Measurements from ENCODE around the gene CRIM1. TPM values are rescaled to one million over a fixed set of nuclear protein-coding genes. Genes with fewer than 3 reads are reported as not detected.

Gene CRIM1
- total RNA-seq, 1 experiment from 2014 or later: 46.5 TPM

GRCh38 chr2:36371928-36372391 lies 16.4 kb downstream of the CRIM1 start:
- BruUV-seq (replicated peaks): no TSS peak
- intact Hi-C loops (cut with micrococcal nuclease; ENCODE audit: unreplicated experiment): no loop called here
- peaks cover 85% of the 10 kb centered on the region for H3K4me1 ChIP-seq (ENCODE audit: insufficient read depth, low read length, poor library complexity, severe bottlenecking)
- H3K27ac ChIP-seq (ENCODE audit: low read depth, low read length, poor library complexity, severe bottlenecking): no peak overlapping the region
- H3K27me3 ChIP-seq (replicated peaks; ENCODE audit: insufficient read depth, low read depth, low read length, poor library complexity): no peaks in the 10 kb centered on the region
- no peaks in the 10 kb centered on the region for H3K9me3 ChIP-seq (ENCODE audit: low read depth, low read length, poor library complexity, severe bottlenecking)
- DNase-seq (ENCODE audit: low spot score): no peak
- ChIA-PET POLR2A (ENCODE audit: low non-redundant PET) (no interaction called here), CTCF (interaction anchor here (0.6 kb wide), 1 partner anchor 331 kb away, joined by 3 read pairs; no protein-coding TSS in a partner anchor)
- TF ChIP-seq, protein P1, sequence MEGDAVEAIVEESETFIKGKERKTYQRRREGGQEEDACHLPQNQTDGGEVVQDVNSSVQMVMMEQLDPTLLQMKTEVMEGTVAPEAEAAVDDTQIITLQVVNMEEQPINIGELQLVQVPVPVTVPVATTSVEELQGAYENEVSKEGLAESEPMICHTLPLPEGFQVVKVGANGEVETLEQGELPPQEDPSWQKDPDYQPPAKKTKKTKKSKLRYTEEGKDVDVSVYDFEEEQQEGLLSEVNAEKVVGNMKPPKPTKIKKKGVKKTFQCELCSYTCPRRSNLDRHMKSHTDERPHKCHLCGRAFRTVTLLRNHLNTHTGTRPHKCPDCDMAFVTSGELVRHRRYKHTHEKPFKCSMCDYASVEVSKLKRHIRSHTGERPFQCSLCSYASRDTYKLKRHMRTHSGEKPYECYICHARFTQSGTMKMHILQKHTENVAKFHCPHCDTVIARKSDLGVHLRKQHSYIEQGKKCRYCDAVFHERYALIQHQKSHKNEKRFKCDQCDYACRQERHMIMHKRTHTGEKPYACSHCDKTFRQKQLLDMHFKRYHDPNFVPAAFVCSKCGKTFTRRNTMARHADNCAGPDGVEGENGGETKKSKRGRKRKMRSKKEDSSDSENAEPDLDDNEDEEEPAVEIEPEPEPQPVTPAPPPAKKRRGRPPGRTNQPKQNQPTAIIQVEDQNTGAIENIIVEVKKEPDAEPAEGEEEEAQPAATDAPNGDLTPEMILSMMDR (conservative IDR thresholded peaks at IDR 0.05; ENCODE audit: low read depth, low read length): no peak
- no peak for TF ChIP-seq EZH2 (IDR thresholded peaks at IDR 0.05; ENCODE audit: borderline replicate concordance, low read depth, low read length, poor library complexity, severe bottlenecking)
- no peaks in the 10 kb centered on the region for H3K36me3 ChIP-seq (ENCODE audit: insufficient read depth, low read length, poor library complexity, severe bottlenecking)
- H3K4me3 ChIP-seq (ENCODE audit: low read depth, low read length, poor library complexity, severe bottlenecking): no peak overlapping the region

GRCh38 chr2:36373149-36373926 lies 17.8 kb downstream of the CRIM1 start:
- CTCF ChIA-PET: no interaction called here
- TF ChIP-seq, protein P1 (conservative IDR thresholded peaks at IDR 0.05; ENCODE audit: low read depth, low read length): no peak
- no peak for TF ChIP-seq EZH2 (IDR thresholded peaks at IDR 0.05; ENCODE audit: borderline replicate concordance, low read depth, low read length, poor library complexity, severe bottlenecking)
- Histone ChIP-seq H3K36me3 (ENCODE audit: insufficient read depth, low read length, poor library complexity, severe bottlenecking) (no peaks in the 10 kb centered on the region), H3K4me3 (ENCODE audit: low read depth, low read length, poor library complexity, severe bottlenecking) (no peak overlapping the region), H3K27ac (ENCODE audit: low read depth, low read length, poor library complexity, severe bottlenecking) (no peak overlapping the region), H3K4me1 (ENCODE audit: insufficient read depth, low read length, poor library complexity, severe bottlenecking) (peaks cover 77% of the 10 kb centered on the region), H3K27me3 (replicated peaks; ENCODE audit: insufficient read depth, low read depth, low read length, poor library complexity) (no peaks in the 10 kb centered on the region), H3K9me3 (ENCODE audit: low read depth, low read length, poor library complexity, severe bottlenecking) (no peaks in the 10 kb centered on the region)
- BruUV-seq (replicated peaks): no TSS peak
- intact Hi-C loops (cut with micrococcal nuclease; ENCODE audit: unreplicated experiment): no loop called here
- POLR2A ChIA-PET (ENCODE audit: low non-redundant PET): no interaction called here
- no peak for DNase-seq (ENCODE audit: low spot score)

DNA sequence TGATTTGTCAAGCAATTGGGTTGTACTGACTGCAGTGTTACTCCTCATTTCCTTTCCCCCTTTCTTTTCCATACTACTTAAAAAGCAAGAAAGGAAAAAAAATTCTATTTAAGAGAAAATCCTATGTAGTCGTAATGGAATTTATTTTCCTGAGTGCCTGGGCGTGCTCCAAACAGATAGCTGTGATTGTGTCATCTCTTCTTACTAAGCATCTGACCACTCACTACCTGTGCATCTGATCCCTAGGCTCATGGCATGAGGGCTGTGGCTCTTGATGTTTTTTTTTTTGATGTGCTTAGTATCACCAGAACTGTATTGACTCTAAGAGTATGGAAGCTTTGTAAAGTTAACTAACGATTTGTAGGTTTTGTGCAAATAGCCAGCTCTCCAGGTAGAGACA lies 19.0 kb downstream of the CRIM1 start:
- CTCF ChIA-PET: no interaction called here
- intact Hi-C loops (cut with micrococcal nuclease; ENCODE audit: unreplicated experiment): no loop called here
- Histone ChIP-seq H3K4me3 (ENCODE audit: low read depth, low read length, poor library complexity, severe bottlenecking) (no peak overlapping the region), H3K27ac (ENCODE audit: low read depth, low read length, poor library complexity, severe bottlenecking) (no peak overlapping the region), H3K4me1 (ENCODE audit: insufficient read depth, low read length, poor library complexity, severe bottlenecking) (peaks cover 80% of the 10 kb centered on the region), H3K27me3 (replicated peaks; ENCODE audit: insufficient read depth, low read depth, low read length, poor library complexity) (no peaks in the 10 kb centered on the region), H3K36me3 (ENCODE audit: insufficient read depth, low read length, poor library complexity, severe bottlenecking) (no peaks in the 10 kb centered on the region), H3K9me3 (ENCODE audit: low read depth, low read length, poor library complexity, severe bottlenecking) (no peaks in the 10 kb centered on the region)
- DNase-seq (ENCODE audit: low spot score): no peak
- POLR2A ChIA-PET (ENCODE audit: low non-redundant PET): no interaction called here
- TF ChIP-seq EZH2 (IDR thresholded peaks at IDR 0.05; ENCODE audit: borderline replicate concordance, low read depth, low read length, poor library complexity, severe bottlenecking): no peak
- TF ChIP-seq, protein P1 (conservative IDR thresholded peaks at IDR 0.05; ENCODE audit: low read depth, low read length): no peak
- BruUV-seq (replicated peaks): no TSS peak

All from A673 (cell line).